B cell (primary cell): Measurements from ENCODE around the gene NDUFAF5. TPM values are rescaled to one million over a fixed set of nuclear protein-coding genes. Genes with fewer than 3 reads are reported as not detected.

Experiments
- ATAC-seq: fragments of 200-7000 bp; cut with Tn5 transposase; one replicate; pipeline ENCODE4 v1.10.0; 2021; ENCODE audit warnings: low read depth, mild to moderate bottlenecking, moderate number of reproducible peaks, moderate library complexity
- CTCF ChIA-PET: fragments of 350-600 bp; sonication (Branson Sonifier 250); formaldehyde crosslinking; loops from one replicate; lab custom pipeline; 2021; ENCODE audit warnings: antibody characterized with exemption, inconsistent platforms; lab: Charles Lee
- POLR2A ChIA-PET: fragments of 350-600 bp; sonication (Branson Sonifier 250); formaldehyde crosslinking; loops from one replicate; lab custom pipeline; 2021; ENCODE audit warnings: antibody characterized with exemption; lab: Charles Lee
- DNase-seq: peaks from one replicate; pipeline ENCODE4 v3.0.0; 2013
- H2AFZ ChIP-seq: 2 replicates; pipeline ENCODE4 v1.6.1; 2012; ENCODE audit warnings: mild to moderate bottlenecking, low read depth, low read length; ENCODE audit not compliant: insufficient read depth, poor library complexity, severe bottlenecking
- H3K27ac ChIP-seq, 2 donors: 1 replicate in 1 of 2; 2 replicates in 1 of 2; pipeline ENCODE4 v1.5.1; 2012 to 2013; ENCODE audit warnings: low read length in 2 of 2, mild to moderate bottlenecking in 2 of 2, moderate library complexity in 1 of 2
- H3K27me3 ChIP-seq, 4 experiments: fragments of 200-600 bp in 1 of 4; sonication (generic) in 1 of 4; replicated peaks in 1 of 4; 1 replicate in 2 of 4; 2 replicates in 2 of 4; pipeline versions ENCODE4 v1.6.1 to v1.7.0; 2013 to 2016; ENCODE audit warnings: low read length in 3 of 4, mild to moderate bottlenecking in 2 of 4, mixed read lengths in 1 of 4, moderate library complexity in 1 of 4; ENCODE audit not compliant: insufficient read depth in 4 of 4, control insufficient read depth in 3 of 4; ENCODE audit errors: control extremely low read depth in 1 of 4
- H3K36me3 ChIP-seq, 2 experiments: replicated peaks in 1 of 2; 1 replicate in 1 of 2; 2 replicates in 1 of 2; pipeline versions ENCODE4 v1.6.1 to v1.7.1; 2013; ENCODE audit warnings: low read length in 1 of 2; ENCODE audit not compliant: insufficient read depth in 2 of 2, control insufficient read depth in 1 of 2; ENCODE audit errors: control extremely low read depth in 1 of 2, extremely low read depth in 1 of 2
- H3K4me1 ChIP-seq, 2 donors: fragments of 200-600 bp in 1 of 2; sonication (generic) in 1 of 2; 1 replicate in 1 of 2; 2 replicates in 1 of 2; pipeline versions ENCODE4 v1.5.1 to v1.6.1; 2013 to 2017; ENCODE audit warnings: low read length in 2 of 2; ENCODE audit not compliant: control insufficient read depth in 2 of 2, insufficient read depth in 2 of 2
- H3K4me2 ChIP-seq: replicated peaks from 2 replicates; pipeline ENCODE3; 2012; ENCODE audit warnings: mild to moderate bottlenecking, low read depth, low read length; ENCODE audit not compliant: poor library complexity, severe bottlenecking
- H3K4me3 ChIP-seq, 5 experiments: fragments of 200-600 bp in 1 of 5; sonication (generic) in 1 of 5; 1 replicate in 3 of 5; 2 replicates in 2 of 5; pipeline versions ENCODE4 v1.5.1 to v1.7.0; 2011 to 2016; ENCODE audit warnings: low read length in 4 of 5, mild to moderate bottlenecking in 4 of 5, low read depth in 2 of 5, control low read depth in 1 of 5, moderate library complexity in 1 of 5; ENCODE audit not compliant: insufficient read depth in 1 of 5; ENCODE audit errors: control extremely low read depth in 1 of 5, extremely low read depth in 1 of 5
- H3K79me2 ChIP-seq: fragments of 200-600 bp; sonication (generic); one replicate; pipeline ENCODE4 v1.6.0; 2016; ENCODE audit warnings: low read length; ENCODE audit not compliant: control insufficient read depth, insufficient read depth
- H3K9ac ChIP-seq: fragments of 200-600 bp; sonication (generic); 2 replicates; pipeline ENCODE4 v1.6.1; 2017; ENCODE audit warnings: mild to moderate bottlenecking, low read length, moderate library complexity
- H3K9me3 ChIP-seq, 3 donors: one replicate each; pipeline versions ENCODE4 v1.6.1 to v1.7.1; 2013; ENCODE audit warnings: low read length in 2 of 3; ENCODE audit not compliant: control insufficient read depth in 2 of 3, insufficient read depth in 1 of 3; ENCODE audit errors: control extremely low read depth in 1 of 3
- H4K20me1 ChIP-seq: 2 replicates; pipeline ENCODE4 v1.6.0; 2012; ENCODE audit warnings: mild to moderate bottlenecking, low read length; ENCODE audit not compliant: insufficient read depth, control insufficient read depth, poor library complexity, severe bottlenecking
- H3K27ac Mint-ChIP-seq: one replicate; pipeline ENCODE4 v1.8.0; 2021; ENCODE audit warnings: mixed read lengths
- H3K27me3 Mint-ChIP-seq: one replicate; pipeline ENCODE4 v1.8.0; 2021; ENCODE audit warnings: mixed read lengths
- H3K4me1 Mint-ChIP-seq: one replicate; pipeline ENCODE4 v1.8.0; 2021; ENCODE audit warnings: mixed read lengths
- H3K4me3 Mint-ChIP-seq: one replicate; pipeline ENCODE4 v1.8.0; 2021; ENCODE audit warnings: mixed read lengths
- H3K9me3 Mint-ChIP-seq: one replicate; pipeline ENCODE4 v1.8.0; 2022; ENCODE audit warnings: mixed read lengths; ENCODE audit not compliant: insufficient read depth
- EZH2 ChIP-seq: IDR thresholded peaks from 2 replicates; pipeline ENCODE4 v1.6.1; 2012; ENCODE audit warnings: borderline replicate concordance, low read depth, mild to moderate bottlenecking, moderate library complexity, low read length; ENCODE audit not compliant: insufficient read depth, poor library complexity, severe bottlenecking
- WGBS: methylation state at CpG from one replicate; pipeline ENCODE4 v1.1.5; 2013; ENCODE audit warnings: missing lambda C conversion rate; ENCODE audit not compliant: insufficient coverage; 5-methylcytosine and 5-hydroxymethylcytosine counted together
- intact Hi-C: fragments of 100-400 bp; cut with micrococcal nuclease; formaldehyde crosslinking; loops from one replicate; pipeline ENCODE4 v1.10.0; 2022
- polyA plus RNA-seq: library from polyadenylated mRNA; depleted of rRNA; stranded (reverse); fragments of >200 nt; gene quantifications from 2 replicates; pipeline ENCODE4 v1.2.3, GENCODE V29; 2012
- total RNA-seq, 2 donors: library from RNA; stranded (reverse); fragments of 120-200 nt in 1 of 2; gene quantifications; 1 replicate in 1 of 2; 2 replicates in 1 of 2; pipeline versions ENCODE4 v1.2.3 to v1.2.4, GENCODE V29; 2013 to 2022
- TF ChIP-seq, protein P1 (sequence below): fragments of 200-600 bp; IDR thresholded peaks from one replicate; pipeline ENCODE4 v1.8.0; 2022; ENCODE audit warnings: antibody characterized with exemption, mild to moderate bottlenecking

NDUFAF5 gene
- total and polyA plus RNA-seq, 2 donors (not counting 1 experiment from before 2014, with no cell fraction given) = 6.5 to 28.8 TPM

DNA sequence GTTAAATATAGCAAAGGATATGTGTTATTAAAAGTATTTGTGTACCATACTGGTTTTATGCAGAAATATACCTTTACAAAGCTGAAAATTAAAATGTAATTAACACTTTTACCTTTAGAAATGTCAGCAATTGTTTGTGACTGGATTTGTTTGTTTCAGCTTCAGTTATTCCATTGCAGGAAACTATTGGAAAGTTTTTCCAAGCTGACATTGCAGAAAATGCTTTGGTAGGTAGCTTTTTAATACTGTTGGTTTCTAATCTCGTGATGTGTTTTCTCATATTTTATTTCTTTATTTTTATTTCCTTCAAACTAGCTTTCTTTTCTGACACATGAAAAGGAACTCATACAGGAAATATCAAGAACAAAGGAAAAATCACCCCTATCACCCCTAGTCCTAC, 8.2 kb downstream of the NDUFAF5 start:
- Histone ChIP-seq H3K9me3 (no peaks in the 10 kb centered on the region), H3K27ac (no peak overlapping the region), H3K36me3 (peaks cover 2 to 66% of the 10 kb centered on the region in 2 experiments), H2AFZ (no peak overlapping the region), H3K27me3 (no peaks in the 10 kb centered on the region), H3K4me3 (no peak overlapping the region), H4K20me1 (no peaks in the 10 kb centered on the region), H3K79me2 (peaks cover 11% of the 10 kb centered on the region), H3K4me2 (no peak overlapping the region), H3K9ac (no peak overlapping the region), H3K4me1 (no peaks in the 10 kb centered on the region)
- ChIA-PET POLR2A (no interaction called here), CTCF (interaction anchor here (0.6 kb wide), 1 partner anchor 10 kb away, joined by 3 read pairs; no protein-coding TSS in a partner anchor)
- H3K27me3 Mint-ChIP-seq = no peaks in the 10 kb centered on the region
- TF ChIP-seq, protein P1, sequence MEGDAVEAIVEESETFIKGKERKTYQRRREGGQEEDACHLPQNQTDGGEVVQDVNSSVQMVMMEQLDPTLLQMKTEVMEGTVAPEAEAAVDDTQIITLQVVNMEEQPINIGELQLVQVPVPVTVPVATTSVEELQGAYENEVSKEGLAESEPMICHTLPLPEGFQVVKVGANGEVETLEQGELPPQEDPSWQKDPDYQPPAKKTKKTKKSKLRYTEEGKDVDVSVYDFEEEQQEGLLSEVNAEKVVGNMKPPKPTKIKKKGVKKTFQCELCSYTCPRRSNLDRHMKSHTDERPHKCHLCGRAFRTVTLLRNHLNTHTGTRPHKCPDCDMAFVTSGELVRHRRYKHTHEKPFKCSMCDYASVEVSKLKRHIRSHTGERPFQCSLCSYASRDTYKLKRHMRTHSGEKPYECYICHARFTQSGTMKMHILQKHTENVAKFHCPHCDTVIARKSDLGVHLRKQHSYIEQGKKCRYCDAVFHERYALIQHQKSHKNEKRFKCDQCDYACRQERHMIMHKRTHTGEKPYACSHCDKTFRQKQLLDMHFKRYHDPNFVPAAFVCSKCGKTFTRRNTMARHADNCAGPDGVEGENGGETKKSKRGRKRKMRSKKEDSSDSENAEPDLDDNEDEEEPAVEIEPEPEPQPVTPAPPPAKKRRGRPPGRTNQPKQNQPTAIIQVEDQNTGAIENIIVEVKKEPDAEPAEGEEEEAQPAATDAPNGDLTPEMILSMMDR = no peak
- no peak for TF ChIP-seq EZH2
- H3K4me3 Mint-ChIP-seq = no peak overlapping the region
- H3K4me1 Mint-ChIP-seq = no peaks in the 10 kb centered on the region
- H3K9me3 Mint-ChIP-seq = no peaks in the 10 kb centered on the region
- no CpG with 5 or more reads among the region's 1 CpG for WGBS
- no peak for DNase-seq
- intact Hi-C loops = no loop called here
- no peak for ATAC-seq
- no peak overlapping the region for H3K27ac Mint-ChIP-seq

DNA sequence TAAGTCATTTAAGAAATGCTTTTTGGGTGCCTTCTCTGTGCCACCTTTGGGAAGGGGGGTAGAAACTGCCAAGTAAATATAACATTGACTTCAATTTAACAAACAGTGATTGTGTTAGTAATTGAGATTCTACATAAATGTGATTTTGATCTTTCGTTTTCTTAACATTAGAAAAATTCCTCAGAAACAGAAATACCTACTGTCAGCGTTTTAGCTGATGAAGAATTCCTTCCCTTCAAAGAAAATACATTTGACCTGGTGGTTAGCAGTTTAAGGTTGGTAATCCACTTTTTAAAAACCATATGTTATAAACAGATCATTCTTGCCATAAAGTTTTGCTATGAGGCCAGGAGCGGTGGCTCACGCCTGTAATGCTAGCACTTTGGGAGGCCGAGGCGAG, 9.8 kb downstream of the NDUFAF5 start:
- intact Hi-C loops = no loop called here
- no peak overlapping the region for H3K4me2 ChIP-seq
- no peaks in the 10 kb centered on the region for H3K9me3 ChIP-seq
- no peak overlapping the region for H3K27ac ChIP-seq
- no peak overlapping the region for H3K4me3 ChIP-seq
- peaks cover 5% of the 10 kb centered on the region for H3K79me2 ChIP-seq
- H3K27me3 ChIP-seq = no peaks in the 10 kb centered on the region
- CTCF ChIA-PET = interaction anchor here (1.2 kb wide), 1 partner anchor 22 kb away, joined by 4 read pairs; no protein-coding TSS in a partner anchor
- no peak overlapping the region for H3K27ac Mint-ChIP-seq
- POLR2A ChIA-PET = no interaction called here
- H2AFZ ChIP-seq = no peak overlapping the region
- no peaks in the 10 kb centered on the region for H4K20me1 ChIP-seq
- no peaks in the 10 kb centered on the region for H3K4me1 ChIP-seq
- H3K4me3 Mint-ChIP-seq = no peak overlapping the region
- no peaks in the 10 kb centered on the region for H3K4me1 Mint-ChIP-seq
- no peak for TF ChIP-seq EZH2
- TF ChIP-seq, protein P1 = no peak
- H3K36me3 ChIP-seq = peaks cover 2 to 79% of the 10 kb centered on the region in 2 experiments
- ATAC-seq (no peak), DNase-seq (no peak)
- no peak overlapping the region for H3K9ac ChIP-seq
- H3K27me3 Mint-ChIP-seq = no peaks in the 10 kb centered on the region
- no peaks in the 10 kb centered on the region for H3K9me3 Mint-ChIP-seq
- WGBS = 97% methylated on average over 4 of the region's 6 CpGs
